GM12875 (cell line): ENCODE data around the gene KMO.

Source experiments
- H3K4me3 ChIP-seq: one replicate; pipeline ENCODE4 v1.5.1; 2011; ENCODE audit warnings: low read depth, low read length, control low read depth
- CTCF ChIP-seq: IDR thresholded peaks from 2 replicates; pipeline ENCODE4 v1.5.1; 2011; ENCODE audit warnings: low read depth, mild to moderate bottlenecking, control low read depth, inconsistent platforms, low read length, moderate library complexity, borderline replicate concordance; ENCODE audit not compliant: insufficient read depth

Gene KMO

DNA sequence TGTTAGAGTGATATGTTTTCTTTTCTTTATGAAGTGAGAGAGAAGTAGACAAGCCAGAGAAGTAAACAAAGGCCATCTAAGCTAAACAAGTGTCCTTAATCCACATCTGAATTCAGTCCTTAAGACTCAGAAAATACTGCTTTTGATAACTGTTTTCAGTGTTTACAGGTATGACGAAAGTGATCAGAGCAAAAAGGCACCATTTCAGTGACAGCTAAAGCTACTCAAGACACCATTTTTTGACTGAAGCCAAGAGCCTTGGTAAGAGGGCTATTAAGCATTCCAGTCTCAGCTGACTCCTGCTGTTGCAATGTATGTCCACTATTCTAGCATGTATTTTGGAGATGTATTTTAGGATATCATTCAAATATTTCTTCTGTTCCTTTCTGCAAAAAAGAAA is 4.1 kb downstream of the KMO start:
- H3K4me3 ChIP-seq = no peak overlapping the region
- TF ChIP-seq CTCF = no peak

- no peak overlapping the region for H3K4me3 ChIP-seq
- TF ChIP-seq CTCF = no peak
Observed at GRCh38 chr1:241536969-241537368, 4.8 kb downstream of the KMO start.

- TF ChIP-seq CTCF = no peak
- no peak overlapping the region for H3K4me3 ChIP-seq
Observed at GRCh38 chr1:241542199-241542907, 10.2 kb downstream of the KMO start.

GRCh38 chr1:241548008-241548407 is 15.8 kb downstream of the KMO start:
- TF ChIP-seq CTCF = no peak
- no peak overlapping the region for H3K4me3 ChIP-seq

GRCh38 chr1:241550318-241550717 is 18.1 kb downstream of the KMO start:
- TF ChIP-seq CTCF = no peak
- H3K4me3 ChIP-seq = no peak overlapping the region

DNA sequence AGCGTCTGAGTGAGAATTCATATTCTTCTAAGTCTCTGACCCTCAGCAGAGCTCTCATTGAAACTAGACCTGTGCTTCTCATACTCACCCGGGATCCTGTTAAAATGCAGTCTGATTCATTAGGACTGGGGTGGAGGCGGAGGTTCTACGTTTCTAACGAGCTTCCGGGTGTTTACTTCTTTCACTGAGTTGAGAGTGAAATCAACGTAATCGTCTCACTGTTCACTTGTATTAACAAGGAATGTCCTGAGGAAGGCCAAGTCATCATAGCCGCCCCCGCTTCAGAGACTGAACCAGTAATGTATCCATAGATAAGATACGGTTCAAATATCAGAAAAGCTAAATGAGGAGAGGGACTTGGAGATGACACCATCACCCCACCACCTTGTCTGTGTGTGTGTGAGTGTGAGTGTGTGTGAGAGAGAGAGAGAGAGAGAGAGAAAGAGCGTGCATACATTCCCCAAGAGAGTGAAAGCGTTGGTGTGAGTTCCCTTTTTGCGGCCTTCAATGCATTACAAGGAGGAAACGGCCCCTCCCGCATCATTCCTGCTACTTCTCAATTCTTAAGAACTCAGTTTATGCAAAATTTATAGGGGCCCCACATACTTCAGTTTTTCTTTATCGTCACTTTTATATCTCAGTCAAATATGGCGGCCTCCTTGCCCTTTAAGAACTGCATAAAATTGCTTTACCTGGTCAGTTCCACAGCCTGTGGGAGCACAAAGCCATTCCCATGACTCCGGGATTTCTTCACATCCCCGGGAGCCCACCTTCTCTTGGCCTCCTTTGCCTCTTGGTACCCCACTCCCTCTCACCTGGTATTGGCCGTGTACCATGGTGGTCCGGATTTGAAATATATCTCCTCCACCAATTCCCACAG is 19.8 kb downstream of the KMO start:
- TF ChIP-seq CTCF = no peak
- H3K4me3 ChIP-seq = peak overlapping the region; percentile 23
